AG08396 (cell line): Measurements from ENCODE around the gene MPZ.
A peak's percentile ranks its signal among the peaks of the same experiment; 100 is the strongest.
"Not testable (repeated sequence)": the region's sequence is repeated elsewhere in the genome, so short reads cannot be mapped to it uniquely, and the experiment has no call there.

Experiments
- DNase-seq: peaks from one replicate; pipeline ENCODE4 v3.0.0; 2012; ENCODE audit warnings: low spot score, mixed read lengths

The MPZ gene

GRCh38 chr1:161309868-161310267 is at the start of gene MPZ:
Gene MPZ (minus strand): TSS chr1:161309968. CDS start chr1:161309905, 63 bp downstream.
- DNase-seq: no peak

GRCh38 chr1:161359291-161359690 is 49.5 kb upstream of the MPZ start:
- DNase-seq: no peak

GRCh38 chr1:161357073-161357472 is 47.3 kb upstream of the MPZ start:
- no peak for DNase-seq

GRCh38 chr1:161351482-161351881 is 41.7 kb upstream of the MPZ start:
- DNase-seq: no peak

GRCh38 chr1:161350671-161351070 is 40.9 kb upstream of the MPZ start:
- DNase-seq: no peak

- DNase-seq: no peak
Observed at GRCh38 chr1:161342821-161343220, 33.1 kb upstream of the MPZ start.

GRCh38 chr1:161342177-161342576 is 32.4 kb upstream of the MPZ start:
- no peak for DNase-seq

- DNase-seq: no peak
Observed at GRCh38 chr1:161335796-161336195, 26.0 kb upstream of the MPZ start.

GRCh38 chr1:161333166-161333565 is 23.4 kb upstream of the MPZ start:
- DNase-seq: no peak

- DNase-seq: no peak
Observed at GRCh38 chr1:161330346-161330745, 20.6 kb upstream of the MPZ start.

- no peak for DNase-seq
Observed at GRCh38 chr1:161324020-161324419, 14.3 kb upstream of the MPZ start.

- DNase-seq: not testable (repeated sequence)
Observed at GRCh38 chr1:161315841-161316674, 6.3 kb upstream of the MPZ start.

- peak; percentile 95 for DNase-seq
Observed at GRCh38 chr1:161314201-161314981, 4.6 kb upstream of the MPZ start, which contains the start of gene SDHC. Gene SDHC (plus strand): TSS chr1:161314381. CDS start chr1:161314406, 25 bp downstream.

- no peak for DNase-seq
Observed at GRCh38 chr1:161313554-161314200, 3.9 kb upstream of the MPZ start.

GRCh38 chr1:161311595-161312181 is 1.9 kb upstream of the MPZ start:
- no peak for DNase-seq

GRCh38 chr1:161307892-161308638 is 1.7 kb downstream of the MPZ start:
- DNase-seq: no peak

GRCh38 chr1:161307230-161307768 is 2.5 kb downstream of the MPZ start:
- DNase-seq: no peak

GRCh38 chr1:161305867-161306519 is 3.8 kb downstream of the MPZ start:
- DNase-seq: peak; percentile 37

- DNase-seq: no peak
Observed at GRCh38 chr1:161304927-161305866, 4.6 kb downstream of the MPZ start.
